ENCODE results near the gene JSRP1. TPM values are rescaled to one million over a fixed set of nuclear protein-coding genes. Genes with fewer than 3 reads are reported as not detected.
A peak's percentile ranks its signal among the peaks of the same experiment; 100 is the strongest.

JSRP1 gene
- total RNA-seq, 1 donor = 0.72 TPM

- peaks cover 5% of the 10 kb centered on the region for H3K4me1 ChIP-seq (ENCODE audit: insufficient read depth, low read length)
- H3K27me3 ChIP-seq (ENCODE audit: insufficient read depth, low read length) = peaks cover under 1% of the 10 kb centered on the region
- H3K36me3 ChIP-seq (ENCODE audit: insufficient read depth, low read length) = no peaks in the 10 kb centered on the region
- H3K9me3 ChIP-seq (ENCODE audit: low read depth, low read length) = no peaks in the 10 kb centered on the region
- peak; percentile 94 for DNase-seq (ENCODE audit: insufficient read length, low spot score, missing footprints)
- H3K4me3 ChIP-seq (ENCODE audit: insufficient read depth, low read length) = no peak overlapping the region
- no peaks in the 10 kb centered on the region for H4K20me1 ChIP-seq (ENCODE audit: insufficient read depth, low read length)
- no peak overlapping the region for H2AFZ ChIP-seq (ENCODE audit: low read length)
- TF ChIP-seq CTCF (IDR thresholded peaks at IDR 0.05; ENCODE audit: extremely low read depth, low read depth, low read length) = no peak
- H3K27ac ChIP-seq (ENCODE audit: low read depth, low read length) = no peak overlapping the region
- H3K4me2 ChIP-seq (ENCODE audit: insufficient read depth, low read length) = no peak overlapping the region
- no peaks in the 10 kb centered on the region for H3K79me2 ChIP-seq (ENCODE audit: insufficient read depth, low read length)
Observed at GRCh38 chr19:2259336-2259735, 3.1 kb upstream of the JSRP1 start.

- Histone ChIP-seq H3K4me2 (ENCODE audit: insufficient read depth, low read length) (no peak overlapping the region), H3K4me3 (ENCODE audit: insufficient read depth, low read length) (no peak overlapping the region), H2AFZ (ENCODE audit: low read length) (no peak overlapping the region), H3K36me3 (ENCODE audit: insufficient read depth, low read length) (no peaks in the 10 kb centered on the region), H3K79me2 (ENCODE audit: insufficient read depth, low read length) (no peaks in the 10 kb centered on the region), H3K4me1 (ENCODE audit: insufficient read depth, low read length) (peaks cover 5% of the 10 kb centered on the region), H4K20me1 (ENCODE audit: insufficient read depth, low read length) (no peaks in the 10 kb centered on the region), H3K27me3 (ENCODE audit: insufficient read depth, low read length) (peaks cover 41% of the 10 kb centered on the region), H3K9me3 (ENCODE audit: low read depth, low read length) (no peaks in the 10 kb centered on the region), H3K27ac (ENCODE audit: low read depth, low read length) (no peak overlapping the region)
- peak; percentile 83 for DNase-seq (ENCODE audit: insufficient read length, low spot score, missing footprints)
- TF ChIP-seq CTCF (IDR thresholded peaks at IDR 0.05; ENCODE audit: extremely low read depth, low read depth, low read length) = no peak
Observed at GRCh38 chr19:2255112-2255845, 938 bp downstream of the JSRP1 start.

- peak; percentile 96 for DNase-seq (ENCODE audit: insufficient read length, low spot score, missing footprints)
- H3K4me2 ChIP-seq (ENCODE audit: insufficient read depth, low read length) = no peak overlapping the region
Observed at GRCh38 chr19:2254064-2254872, 1.9 kb downstream of the JSRP1 start.

More at GRCh38 chr19:2254064-2254872, 1.9 kb downstream of the JSRP1 start:
- Histone ChIP-seq H3K9me3 (ENCODE audit: low read depth, low read length) (no peaks in the 10 kb centered on the region), H3K27ac (ENCODE audit: low read depth, low read length) (no peak overlapping the region), H3K4me3 (ENCODE audit: insufficient read depth, low read length) (no peak overlapping the region), H3K36me3 (ENCODE audit: insufficient read depth, low read length) (no peaks in the 10 kb centered on the region), H3K27me3 (ENCODE audit: insufficient read depth, low read length) (peaks cover 47% of the 10 kb centered on the region), H4K20me1 (ENCODE audit: insufficient read depth, low read length) (peaks cover 6% of the 10 kb centered on the region), H3K79me2 (ENCODE audit: insufficient read depth, low read length) (no peaks in the 10 kb centered on the region), H2AFZ (ENCODE audit: low read length) (no peak overlapping the region), H3K4me1 (ENCODE audit: insufficient read depth, low read length) (peaks cover 1% of the 10 kb centered on the region)
- peak; percentile 24 for TF ChIP-seq CTCF (IDR thresholded peaks at IDR 0.05; ENCODE audit: extremely low read depth, low read depth, low read length)
